Esophagus muscularis mucosa (tissue), 4 donors: ENCODE measurements around the gene UNC5A. TPM values are rescaled to one million over a fixed set of nuclear protein-coding genes. Genes with fewer than 3 reads are reported as not detected.
A peak's percentile ranks its signal among the peaks of the same experiment; 100 is the strongest.

Source experiments
- DNase-seq: peaks from one replicate; pipeline ENCODE4 v3.0.0-alpha.2; 2017; ENCODE audit errors: extremely low spot score
- H3K27ac ChIP-seq, 4 donors: fragments of 200-600 bp; sonication (generic); replicated peaks in 1 of 4; 1 replicate in 3 of 4; 2 replicates in 1 of 4; pipeline ENCODE4 v1.5.1; 2016 to 2019; ENCODE audit warnings: mild to moderate bottlenecking in 1 of 4
- H3K27me3 ChIP-seq, 4 donors: fragments of 200-600 bp; sonication (generic); one replicate each; pipeline versions ENCODE4 v1.5.1 to v1.6.0; 2016 to 2019
- H3K36me3 ChIP-seq, 4 donors: fragments of 200-600 bp; sonication (generic); one replicate each; pipeline ENCODE4 v1.5.1; 2016 to 2019
- H3K4me1 ChIP-seq, 4 donors: fragments of 200-600 bp; sonication (generic); one replicate each; pipeline ENCODE4 v1.5.1; 2016 to 2019
- H3K4me3 ChIP-seq, 4 donors: fragments of 200-600 bp; sonication (generic); 1 replicate in 2 of 4; 2 replicates in 2 of 4; pipeline ENCODE4 v1.5.1; 2016 to 2019; ENCODE audit warnings: mild to moderate bottlenecking in 4 of 4, moderate library complexity in 1 of 4
- H3K9me3 ChIP-seq, 4 donors: fragments of 200-600 bp; sonication (generic); 1 replicate in 3 of 4; 2 replicates in 1 of 4; pipeline ENCODE4 v1.5.1; 2016 to 2019
- CTCF ChIP-seq, 3 experiments: fragments of 200-600 bp in 2 of 3; fragments of 450-650 bp in 1 of 3; sonication (generic) in 2 of 3; IDR thresholded peaks; one replicate each; pipeline ENCODE4 v1.5.1; 2017 to 2019; ENCODE audit warnings: antibody characterized with exemption in 3 of 3, mild to moderate bottlenecking in 2 of 3, moderate library complexity in 1 of 3
- EP300 ChIP-seq: sonication (generic); formaldehyde crosslinking; IDR thresholded peaks from one replicate; pipeline ENCODE4 v1.6.1; 2017; ENCODE audit warnings: antibody characterized with exemption
- POLR2A ChIP-seq: fragments of 450-650 bp; IDR thresholded peaks from one replicate; pipeline ENCODE4 v1.6.1; 2017; ENCODE audit warnings: antibody characterized with exemption, moderate library complexity, mild to moderate bottlenecking, low read depth
- POLR2AphosphoS5 ChIP-seq, 2 donors: sonication (generic); formaldehyde crosslinking; IDR thresholded peaks; one replicate each; pipeline ENCODE4 v1.6.1; 2017; ENCODE audit warnings: antibody characterized with exemption in 2 of 2
- WGBS: methylation state at CpG from one replicate; pipeline ENCODE4 v1.1.5; 2018; 5-methylcytosine and 5-hydroxymethylcytosine counted together
- intact Hi-C: fragments of 100-400 bp; cut with DNase I; formaldehyde crosslinking; loops from one replicate; pipeline ENCODE4 v1.15.1; 2023
- total RNA-seq, 4 donors: library from RNA; depleted of rRNA; stranded (reverse); fragments of >200 nt; gene quantifications; one replicate each; pipeline versions ENCODE4 v1.1.0 to v1.2.1, GENCODE V29; 2016

The UNC5A gene
- total RNA-seq, 4 donors from 2014 or later: not detected

- TF ChIP-seq POLR2A (no peak), EP300 (no peak), POLR2AphosphoS5 (IDR thresholded peaks at IDR 0.05) (no peak), CTCF (IDR thresholded peaks at IDR 0.05) (no peak)
- Histone ChIP-seq H3K36me3 (no peaks in the 10 kb centered on the region), H3K4me3 (no peak overlapping the region), H3K27ac (no peak overlapping the region), H3K9me3 (no peaks in the 10 kb centered on the region), H3K27me3 (peaks cover 0 to 72% (median 0%) of the 10 kb centered on the region in 4 donors), H3K4me1 (peaks cover 0 to 4% (median 1%) of the 10 kb centered on the region in 4 donors)
- DNase-seq: peak; percentile 62
- 81% methylated on average over 18 of the region's 21 CpGs for WGBS
- intact Hi-C loops: no loop called here
Measured at GRCh38 chr5:176776141-176776865, 34.1 kb upstream of the UNC5A start.

GRCh38 chr5:176776916-176777315 lies 33.4 kb upstream of the UNC5A start:
- TF ChIP-seq POLR2A: no peak
- TF ChIP-seq EP300: no peak
- TF ChIP-seq CTCF (IDR thresholded peaks at IDR 0.05): no peak
- no peak for TF ChIP-seq POLR2AphosphoS5 (IDR thresholded peaks at IDR 0.05)
- WGBS: 77% methylated on average over 8 of the region's 8 CpGs
- no peaks in the 10 kb centered on the region for H3K36me3 ChIP-seq
- peak; percentile 82 for DNase-seq
- no peaks in the 10 kb centered on the region for H3K9me3 ChIP-seq
- peaks cover 0 to 75% (median 0%) of the 10 kb centered on the region in 4 donors for H3K27me3 ChIP-seq
- H3K4me1 ChIP-seq: peaks cover 0 to 7% (median 1%) of the 10 kb centered on the region in 4 donors
- H3K27ac ChIP-seq: no peak overlapping the region
- intact Hi-C loops: no loop called here
- H3K4me3 ChIP-seq: no peak overlapping the region

GRCh38 chr5:176778921-176779465 lies 31.4 kb upstream of the UNC5A start:
- Histone ChIP-seq H3K4me3 (no peak overlapping the region), H3K27me3 (peaks cover 0 to 70% (median 0%) of the 10 kb centered on the region in 4 donors), H3K9me3 (no peaks in the 10 kb centered on the region), H3K27ac (no peak overlapping the region), H3K36me3 (no peaks in the 10 kb centered on the region), H3K4me1 (peaks cover 0 to 7% (median 1%) of the 10 kb centered on the region in 4 donors)
- TF ChIP-seq POLR2AphosphoS5 (IDR thresholded peaks at IDR 0.05): no peak
- TF ChIP-seq CTCF (IDR thresholded peaks at IDR 0.05): no peak
- no peak for TF ChIP-seq EP300
- TF ChIP-seq POLR2A: no peak
- DNase-seq: no peak
- WGBS: 90% methylated on average over 8 of the region's 8 CpGs
- intact Hi-C loops: no loop called here

- Histone ChIP-seq H3K27me3 (peaks cover 0 to 70% (median 0%) of the 10 kb centered on the region in 4 donors), H3K4me3 (no peak overlapping the region), H3K36me3 (no peaks in the 10 kb centered on the region), H3K9me3 (no peaks in the 10 kb centered on the region), H3K27ac (no peak overlapping the region), H3K4me1 (peaks cover 0 to 7% (median 1%) of the 10 kb centered on the region in 4 donors)
- DNase-seq: no peak
- intact Hi-C loops: no loop called here
- TF ChIP-seq POLR2AphosphoS5 (IDR thresholded peaks at IDR 0.05): no peak
- TF ChIP-seq POLR2A: no peak
- WGBS: 95% methylated on average over 6 of the region's 9 CpGs
Measured at GRCh38 chr5:176779537-176779936, 30.8 kb upstream of the UNC5A start.

- no peak for TF ChIP-seq POLR2A
- no peak for TF ChIP-seq POLR2AphosphoS5 (IDR thresholded peaks at IDR 0.05)
- no peak for TF ChIP-seq EP300
- no peak for TF ChIP-seq CTCF (IDR thresholded peaks at IDR 0.05)
- Histone ChIP-seq H3K4me1 (peaks cover 0 to 7% (median 1%) of the 10 kb centered on the region in 4 donors), H3K4me3 (no peak overlapping the region), H3K27me3 (peaks cover 0 to 73% (median 4%) of the 10 kb centered on the region in 4 donors), H3K36me3 (no peaks in the 10 kb centered on the region), H3K27ac (no peak overlapping the region), H3K9me3 (no peaks in the 10 kb centered on the region)
- intact Hi-C loops: no loop called here
- 59% methylated on average over 11 of the region's 14 CpGs for WGBS
- no peak for DNase-seq
Measured at GRCh38 chr5:176780176-176781053, 29.9 kb upstream of the UNC5A start.
